OCI-M1 (cell line): ENCODE data around the gene GTF2A1L.
"Not testable (repeated sequence)": the region's sequence is repeated elsewhere in the genome, so short reads cannot be mapped to it uniquely, and the experiment has no call there.

Source experiments
- DNase-seq: peaks from one replicate; lab custom pipeline; 2025; lab: John Stamatoyannopoulos, UW

Gene GTF2A1L

GRCh38 chr2:48613211-48613610, 4.4 kb upstream of the GTF2A1L start:
- no peak for DNase-seq

- DNase-seq = not testable (repeated sequence)
Observed at GRCh38 chr2:48614581-48614980, 3.1 kb upstream of the GTF2A1L start.

- no peak for DNase-seq
Observed at GRCh38 chr2:48619526-48619925, 1.9 kb downstream of the GTF2A1L start.

- DNase-seq = no peak
Observed at GRCh38 chr2:48620604-48621003, 2.9 kb downstream of the GTF2A1L start.

- DNase-seq = peak; percentile 88
Observed at GRCh38 chr2:48622691-48623090, 5.0 kb downstream of the GTF2A1L start.

- no peak for DNase-seq
Observed at GRCh38 chr2:48624696-48625095, 7.0 kb downstream of the GTF2A1L start.

- no peak for DNase-seq
Observed at GRCh38 chr2:48626047-48626446, 8.4 kb downstream of the GTF2A1L start.

GRCh38 chr2:48633143-48633542, 15.5 kb downstream of the GTF2A1L start:
- DNase-seq = peak; percentile 69

- DNase-seq = no peak
Observed at GRCh38 chr2:48635786-48636185, 18.1 kb downstream of the GTF2A1L start.

GRCh38 chr2:48638261-48638660, 20.6 kb downstream of the GTF2A1L start:
- no peak for DNase-seq

GRCh38 chr2:48651158-48651790, 33.6 kb downstream of the GTF2A1L start:
- peak; percentile 13 for DNase-seq

GRCh38 chr2:48668992-48669391, 51.3 kb downstream of the GTF2A1L start:
- DNase-seq = peak; percentile 28

- no peak for DNase-seq
Observed at GRCh38 chr2:48673581-48673980, 55.9 kb downstream of the GTF2A1L start.

- no peak for DNase-seq
Observed at GRCh38 chr2:48674933-48675332, 57.3 kb downstream of the GTF2A1L start.

- DNase-seq = peak; percentile 62
Observed at GRCh38 chr2:48677450-48677849, 59.8 kb downstream of the GTF2A1L start.

- no peak for DNase-seq
Observed at GRCh38 chr2:48685126-48685525, 67.5 kb downstream of the GTF2A1L start.

- DNase-seq = no peak
Observed at GRCh38 chr2:48691935-48692691, 74.5 kb downstream of the GTF2A1L start.

GRCh38 chr2:48693066-48693465, 75.4 kb downstream of the GTF2A1L start:
- DNase-seq = no peak

GRCh38 chr2:48693645-48694044, 76.0 kb downstream of the GTF2A1L start:
- no peak for DNase-seq

GRCh38 chr2:48694149-48694548, 76.5 kb downstream of the GTF2A1L start:
- no peak for DNase-seq

- DNase-seq = no peak
Observed at GRCh38 chr2:48695991-48696390, 78.3 kb downstream of the GTF2A1L start.

GRCh38 chr2:48696881-48697280, 79.2 kb downstream of the GTF2A1L start:
- DNase-seq = no peak

GRCh38 chr2:48699348-48699930, 81.8 kb downstream of the GTF2A1L start:
- no peak for DNase-seq
